ENCODE data around the gene HMOX2.

Gene HMOX2

DNA sequence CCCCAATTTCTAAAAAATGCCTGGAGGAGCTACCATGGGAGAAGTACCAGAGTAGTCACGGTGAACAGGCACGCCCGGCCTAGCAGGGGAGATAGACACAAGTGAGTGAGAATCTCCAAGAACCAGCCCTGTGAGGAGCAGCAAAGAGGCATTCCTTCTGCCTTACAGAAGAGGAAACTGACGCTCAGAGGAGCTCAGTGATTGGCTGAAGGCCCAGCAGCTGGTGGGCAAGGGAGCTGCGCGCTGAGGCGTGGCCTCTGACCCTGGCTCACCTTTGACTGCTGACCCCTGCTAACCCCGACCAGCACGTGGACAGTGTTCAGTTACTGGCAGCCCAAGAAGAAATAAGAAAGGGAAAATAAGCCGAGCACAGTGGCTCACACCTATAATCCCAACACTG lies 81.8 kb downstream of the HMOX2 start:
- Histone ChIP-seq H3K36me3 (ENCODE audit: insufficient read depth, low read length) (no peaks in the 10 kb centered on the region), H3K79me2 (ENCODE audit: insufficient read depth, low read length) (no peaks in the 10 kb centered on the region), H3K27ac (ENCODE audit: low read length) (no peak overlapping the region), H3K27me3 (ENCODE audit: insufficient read depth, low read length, poor library complexity) (peaks cover 5% of the 10 kb centered on the region), H3K4me1 (ENCODE audit: insufficient read depth, low read length) (no peaks in the 10 kb centered on the region), H3K9ac (ENCODE audit: low read depth, low read length) (no peak overlapping the region), H2AFZ (ENCODE audit: low read depth, low read length) (no peak overlapping the region), H3K4me3 (ENCODE audit: low read depth in 1 of 2, low read length in 2 of 2) (no peak overlapping the region), H3K4me2 (ENCODE audit: insufficient read depth, low read length) (no peak overlapping the region), H4K20me1 (ENCODE audit: insufficient read depth, low read length) (no peaks in the 10 kb centered on the region), H3K9me3 (ENCODE audit: insufficient read depth, low read length, severe bottlenecking) (no peaks in the 10 kb centered on the region)
- TF ChIP-seq, protein P1, sequence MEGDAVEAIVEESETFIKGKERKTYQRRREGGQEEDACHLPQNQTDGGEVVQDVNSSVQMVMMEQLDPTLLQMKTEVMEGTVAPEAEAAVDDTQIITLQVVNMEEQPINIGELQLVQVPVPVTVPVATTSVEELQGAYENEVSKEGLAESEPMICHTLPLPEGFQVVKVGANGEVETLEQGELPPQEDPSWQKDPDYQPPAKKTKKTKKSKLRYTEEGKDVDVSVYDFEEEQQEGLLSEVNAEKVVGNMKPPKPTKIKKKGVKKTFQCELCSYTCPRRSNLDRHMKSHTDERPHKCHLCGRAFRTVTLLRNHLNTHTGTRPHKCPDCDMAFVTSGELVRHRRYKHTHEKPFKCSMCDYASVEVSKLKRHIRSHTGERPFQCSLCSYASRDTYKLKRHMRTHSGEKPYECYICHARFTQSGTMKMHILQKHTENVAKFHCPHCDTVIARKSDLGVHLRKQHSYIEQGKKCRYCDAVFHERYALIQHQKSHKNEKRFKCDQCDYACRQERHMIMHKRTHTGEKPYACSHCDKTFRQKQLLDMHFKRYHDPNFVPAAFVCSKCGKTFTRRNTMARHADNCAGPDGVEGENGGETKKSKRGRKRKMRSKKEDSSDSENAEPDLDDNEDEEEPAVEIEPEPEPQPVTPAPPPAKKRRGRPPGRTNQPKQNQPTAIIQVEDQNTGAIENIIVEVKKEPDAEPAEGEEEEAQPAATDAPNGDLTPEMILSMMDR (IDR thresholded peaks at IDR 0.05; ENCODE audit: borderline replicate concordance, extremely low read depth, low read length, poor library complexity, severe bottlenecking): no peak
- TF ChIP-seq EZH2 (IDR thresholded peaks at IDR 0.05; ENCODE audit: borderline replicate concordance, low read depth, low read length, severe bottlenecking): no peak
- ATAC-seq (ENCODE audit: insufficient read depth, low read depth) (no peak), DNase-seq (no peak)

All from DND-41 (cell line).